ENCODE measurements around the gene RAD21L1. TPM values are rescaled to one million over a fixed set of nuclear protein-coding genes. Genes with fewer than 3 reads are reported as not detected.

The RAD21L1 gene
- total and polyA plus RNA-seq, 4 donors: not detected

GRCh38 chr20:1269235-1269634 lies 43.4 kb downstream of the RAD21L1 start:
- 87 to 90% methylated on average over 8 of the region's 8 CpGs for WGBS, 2 donors

DNA sequence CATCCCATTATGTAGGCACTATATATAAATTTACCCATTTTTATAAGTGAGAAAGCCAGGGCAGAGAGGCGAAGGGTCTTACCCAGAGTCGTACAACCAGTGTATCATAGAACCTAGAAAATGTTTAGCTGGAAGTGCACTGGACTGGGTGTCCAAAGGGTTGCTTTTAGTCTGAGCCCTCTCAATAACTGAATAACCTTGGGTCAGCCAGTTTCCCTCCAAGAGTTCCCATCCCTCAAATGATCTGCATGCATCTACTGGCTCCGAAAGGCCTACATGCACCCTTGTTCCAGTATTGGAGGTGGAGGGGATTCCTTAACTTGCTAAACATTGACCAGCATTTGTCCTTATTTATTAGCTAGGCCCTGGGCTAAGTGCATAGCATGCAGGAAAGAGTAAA lies 44.0 kb downstream of the RAD21L1 start:
- DNase-seq: no peak
- Histone ChIP-seq H3K4me1 (ENCODE audit: control insufficient read depth in 1 of 2, insufficient read depth in 2 of 2, low read length in 2 of 2) (no peaks in the 10 kb centered on the region), H3K27ac (ENCODE audit: low read depth in 1 of 2, low read length in 2 of 2) (no peak overlapping the region), H3K27me3 (ENCODE audit: control insufficient read depth in 1 of 2, insufficient read depth in 2 of 2, low read length in 1 of 2) (no peaks in the 10 kb centered on the region), H3K36me3 (ENCODE audit: control insufficient read depth in 1 of 2, insufficient read depth in 2 of 2, low read length in 1 of 2) (peaks cover 0 to 2% of the 10 kb centered on the region in 2 donors), H3K9me3 (ENCODE audit: control insufficient read depth, low read length) (no peaks in the 10 kb centered on the region), H3K4me3 (ENCODE audit: low read length in 2 of 2) (no peak overlapping the region)
- intact Hi-C loops (cut with DNase I): no loop called here
- no peak for ATAC-seq (ENCODE audit: low FRiP score)
- 89 to 93% methylated on average over 3 of the region's 3 CpGs for WGBS, 2 donors

More at GRCh38 chr20:1269235-1269634, 43.4 kb downstream of the RAD21L1 start:
- no peaks in the 10 kb centered on the region for H3K4me1 ChIP-seq (ENCODE audit: control insufficient read depth in 1 of 2, insufficient read depth in 2 of 2, low read length in 2 of 2)
- intact Hi-C loops (cut with DNase I): no loop called here
- H3K4me3 ChIP-seq (ENCODE audit: low read length in 2 of 2): no peak overlapping the region
- H3K27me3 ChIP-seq (ENCODE audit: control insufficient read depth in 1 of 2, insufficient read depth in 2 of 2, low read length in 1 of 2): no peaks in the 10 kb centered on the region
- DNase-seq (no peak), ATAC-seq (ENCODE audit: low FRiP score) (no peak)
- H3K27ac ChIP-seq (ENCODE audit: low read depth in 1 of 2, low read length in 2 of 2): no peak overlapping the region
- peaks cover 0 to 2% of the 10 kb centered on the region in 2 donors for H3K36me3 ChIP-seq (ENCODE audit: control insufficient read depth in 1 of 2, insufficient read depth in 2 of 2, low read length in 1 of 2)
- H3K9me3 ChIP-seq (ENCODE audit: control insufficient read depth, low read length): no peaks in the 10 kb centered on the region

- Histone ChIP-seq H3K36me3 (ENCODE audit: control insufficient read depth in 1 of 2, insufficient read depth in 2 of 2, low read length in 1 of 2) (peaks cover 0 to 2% of the 10 kb centered on the region in 2 donors), H3K27ac (ENCODE audit: low read depth in 1 of 2, low read length in 2 of 2) (no peak overlapping the region), H3K27me3 (ENCODE audit: control insufficient read depth in 1 of 2, insufficient read depth in 2 of 2, low read length in 1 of 2) (no peaks in the 10 kb centered on the region), H3K4me1 (ENCODE audit: control insufficient read depth in 1 of 2, insufficient read depth in 2 of 2, low read length in 2 of 2) (no peaks in the 10 kb centered on the region), H3K9me3 (ENCODE audit: control insufficient read depth, low read length) (no peaks in the 10 kb centered on the region), H3K4me3 (ENCODE audit: low read length in 2 of 2) (no peak overlapping the region)
- WGBS, 2 donors: 76 to 81% methylated on average over 6 of the region's 6 CpGs
- ATAC-seq (ENCODE audit: low FRiP score) (no peak), DNase-seq (no peak)
- intact Hi-C loops (cut with DNase I): no loop called here
Observed at GRCh38 chr20:1272368-1273100, 46.7 kb downstream of the RAD21L1 start.

GRCh38 chr20:1273366-1273765 lies 47.5 kb downstream of the RAD21L1 start:
- Histone ChIP-seq H3K9me3 (ENCODE audit: control insufficient read depth, low read length) (no peaks in the 10 kb centered on the region), H3K27ac (ENCODE audit: low read depth in 1 of 2, low read length in 2 of 2) (no peak overlapping the region), H3K4me3 (ENCODE audit: low read length in 2 of 2) (no peak overlapping the region), H3K36me3 (ENCODE audit: control insufficient read depth in 1 of 2, insufficient read depth in 2 of 2, low read length in 1 of 2) (peaks cover 0 to 2% of the 10 kb centered on the region in 2 donors), H3K27me3 (ENCODE audit: control insufficient read depth in 1 of 2, insufficient read depth in 2 of 2, low read length in 1 of 2) (no peaks in the 10 kb centered on the region), H3K4me1 (ENCODE audit: control insufficient read depth in 1 of 2, insufficient read depth in 2 of 2, low read length in 2 of 2) (no peaks in the 10 kb centered on the region)
- no peak for ATAC-seq (ENCODE audit: low FRiP score)
- 79 to 85% methylated on average over 2 of the region's 2 CpGs for WGBS, 2 donors
- intact Hi-C loops (cut with DNase I): no loop called here
- no peak for DNase-seq

DNA sequence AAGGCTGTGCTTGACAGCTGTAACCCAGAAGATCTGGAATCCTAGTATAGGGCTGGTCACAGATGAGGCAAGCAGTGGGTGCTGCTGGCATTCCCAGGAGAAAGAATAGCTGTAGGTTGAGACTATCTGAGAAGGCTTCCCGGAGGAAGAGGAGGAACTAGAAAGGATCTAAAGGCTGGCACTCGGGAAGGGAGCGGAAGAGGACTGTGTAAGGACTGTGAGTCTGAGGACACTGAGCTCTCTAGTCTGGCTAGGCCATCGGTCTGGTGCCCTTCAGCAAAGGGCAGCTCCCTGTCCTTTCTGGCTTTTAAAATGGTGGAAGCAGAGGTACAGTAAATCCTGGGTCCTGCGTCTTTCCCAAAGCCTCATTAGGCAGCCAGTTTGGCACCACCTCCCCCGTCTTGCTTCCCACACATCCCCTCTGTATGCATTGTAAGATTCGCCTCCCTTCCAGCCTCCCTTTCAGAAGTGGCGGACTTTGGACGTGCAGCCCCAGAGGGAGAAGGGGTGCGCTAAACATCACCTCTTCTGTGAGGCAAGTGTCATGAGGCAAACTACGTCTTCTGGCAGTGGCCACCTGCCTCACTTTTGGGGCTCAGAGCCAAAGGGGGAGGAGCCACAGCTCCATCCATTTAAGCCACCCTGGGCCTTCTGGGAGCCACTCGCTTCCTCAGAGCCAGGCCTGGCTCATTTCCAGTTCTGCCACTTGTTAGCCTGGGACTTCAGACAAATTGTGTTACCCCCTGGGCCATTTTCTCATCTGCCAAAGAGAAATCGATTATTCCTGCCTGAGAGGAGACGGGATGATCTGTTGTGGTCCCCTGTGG lies 48.9 kb downstream of the RAD21L1 start:
- no peaks in the 10 kb centered on the region for H3K4me1 ChIP-seq (ENCODE audit: control insufficient read depth in 1 of 2, insufficient read depth in 2 of 2, low read length in 2 of 2)
- ATAC-seq (ENCODE audit: low FRiP score) (no peak), DNase-seq (no peak)
- H3K36me3 ChIP-seq (ENCODE audit: control insufficient read depth in 1 of 2, insufficient read depth in 2 of 2, low read length in 1 of 2): peaks cover 0 to 2% of the 10 kb centered on the region in 2 donors
- WGBS, 2 donors: 87 to 92% methylated on average over 14 of the region's 14 CpGs
- no peak overlapping the region for H3K27ac ChIP-seq (ENCODE audit: low read depth in 1 of 2, low read length in 2 of 2)
- H3K4me3 ChIP-seq (ENCODE audit: low read length in 2 of 2): no peak overlapping the region
- H3K27me3 ChIP-seq (ENCODE audit: control insufficient read depth in 1 of 2, insufficient read depth in 2 of 2, low read length in 1 of 2): no peaks in the 10 kb centered on the region
- no peaks in the 10 kb centered on the region for H3K9me3 ChIP-seq (ENCODE audit: control insufficient read depth, low read length)
- intact Hi-C loops (cut with DNase I): no loop called here

GRCh38 chr20:1275919-1276318 lies 50.1 kb downstream of the RAD21L1 start:
- Histone ChIP-seq H3K4me1 (ENCODE audit: control insufficient read depth in 1 of 2, insufficient read depth in 2 of 2, low read length in 2 of 2) (no peaks in the 10 kb centered on the region), H3K4me3 (ENCODE audit: low read length in 2 of 2) (no peak overlapping the region), H3K27me3 (ENCODE audit: control insufficient read depth in 1 of 2, insufficient read depth in 2 of 2, low read length in 1 of 2) (no peaks in the 10 kb centered on the region), H3K36me3 (ENCODE audit: control insufficient read depth in 1 of 2, insufficient read depth in 2 of 2, low read length in 1 of 2) (peaks cover 0 to 2% of the 10 kb centered on the region in 2 donors), H3K9me3 (ENCODE audit: control insufficient read depth, low read length) (no peaks in the 10 kb centered on the region), H3K27ac (ENCODE audit: low read depth in 1 of 2, low read length in 2 of 2) (no peak overlapping the region)
- DNase-seq (no peak), ATAC-seq (ENCODE audit: low FRiP score) (no peak)
- 78 to 94% methylated on average over 2 of the region's 2 CpGs for WGBS, 2 donors
- intact Hi-C loops (cut with DNase I): no loop called here

GRCh38 chr20:1277529-1278322 lies 51.9 kb downstream of the RAD21L1 start:
- H3K27ac ChIP-seq (ENCODE audit: low read depth in 1 of 2, low read length in 2 of 2): no peak overlapping the region
- ATAC-seq (ENCODE audit: low FRiP score) (no peak), DNase-seq (no peak)
- no peak overlapping the region for H3K4me3 ChIP-seq (ENCODE audit: low read length in 2 of 2)
- H3K27me3 ChIP-seq (ENCODE audit: control insufficient read depth in 1 of 2, insufficient read depth in 2 of 2, low read length in 1 of 2): no peaks in the 10 kb centered on the region
- no peaks in the 10 kb centered on the region for H3K36me3 ChIP-seq (ENCODE audit: control insufficient read depth in 1 of 2, insufficient read depth in 2 of 2, low read length in 1 of 2)
- H3K9me3 ChIP-seq (ENCODE audit: control insufficient read depth, low read length): no peaks in the 10 kb centered on the region
- 92 to 94% methylated on average over 8 of the region's 8 CpGs for WGBS, 2 donors
- H3K4me1 ChIP-seq (ENCODE audit: control insufficient read depth in 1 of 2, insufficient read depth in 2 of 2, low read length in 2 of 2): no peaks in the 10 kb centered on the region
- intact Hi-C loops (cut with DNase I): no loop called here

DNA sequence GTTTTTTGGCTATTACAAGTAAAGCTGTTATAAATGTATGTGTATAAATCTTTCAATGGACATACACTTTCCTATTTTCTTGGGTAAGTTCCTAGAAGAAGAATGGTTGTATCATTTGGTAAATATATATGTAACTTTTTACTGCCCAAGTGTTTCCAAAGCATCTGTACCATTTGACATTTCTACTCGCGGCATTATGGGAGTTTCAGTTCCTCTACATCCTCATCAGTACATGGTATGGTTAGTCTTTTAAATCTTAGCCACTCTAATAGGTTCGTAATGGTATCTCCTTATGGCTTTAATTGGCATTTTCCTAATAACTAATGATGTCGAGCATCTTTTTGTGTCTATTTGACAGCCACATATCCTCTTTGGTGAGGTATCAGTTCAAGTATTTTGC lies 53.1 kb downstream of the RAD21L1 start:
- Histone ChIP-seq H3K4me1 (ENCODE audit: control insufficient read depth in 1 of 2, insufficient read depth in 2 of 2, low read length in 2 of 2) (no peaks in the 10 kb centered on the region), H3K4me3 (ENCODE audit: low read length in 2 of 2) (no peak overlapping the region), H3K9me3 (ENCODE audit: control insufficient read depth, low read length) (no peaks in the 10 kb centered on the region), H3K36me3 (ENCODE audit: control insufficient read depth in 1 of 2, insufficient read depth in 2 of 2, low read length in 1 of 2) (no peaks in the 10 kb centered on the region), H3K27me3 (ENCODE audit: control insufficient read depth in 1 of 2, insufficient read depth in 2 of 2, low read length in 1 of 2) (no peaks in the 10 kb centered on the region), H3K27ac (ENCODE audit: low read depth in 1 of 2, low read length in 2 of 2) (no peak overlapping the region)
- intact Hi-C loops (cut with DNase I): no loop called here
- WGBS, 2 donors: 91 to 92% methylated on average over 4 of the region's 4 CpGs
- ATAC-seq (ENCODE audit: low FRiP score) (no peak), DNase-seq (no peak)

Measured in aorta (tissue), 5 donors.